ENCODE data around the gene RAET1G.

RAET1G gene

DNA sequence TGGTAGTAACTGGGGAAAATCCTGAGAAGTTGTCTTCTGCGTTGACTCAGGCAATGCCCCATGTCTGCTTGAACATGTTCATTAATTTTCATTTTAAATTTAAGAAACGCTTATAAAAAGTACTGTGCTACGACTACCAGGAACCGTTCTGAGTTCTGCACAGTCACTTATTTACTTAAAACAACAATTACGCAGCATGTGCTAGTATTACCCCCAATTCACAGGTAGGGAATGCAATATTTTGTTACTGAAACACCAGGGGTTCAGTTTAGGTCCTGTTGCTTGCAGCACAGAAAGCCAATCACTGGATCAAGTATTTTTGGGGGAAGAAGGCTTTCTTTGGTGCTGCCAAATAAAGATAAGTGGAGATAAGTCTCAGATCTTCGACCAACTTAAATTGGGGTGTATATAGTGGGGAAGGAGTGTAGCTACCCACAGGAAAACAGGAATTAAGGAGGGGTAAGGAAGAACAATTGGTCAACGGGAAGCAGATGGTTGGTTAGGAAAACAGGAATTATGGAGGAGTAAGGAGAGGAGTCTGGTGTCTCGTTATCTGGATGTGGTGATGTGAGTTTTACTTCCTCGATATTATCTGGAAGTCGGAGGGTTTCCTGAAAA lies 53.5 kb downstream of the RAET1G start:
- no peak for DNase-seq (ENCODE audit: low read depth in 2 of 2)
- TF ChIP-seq, protein P1, sequence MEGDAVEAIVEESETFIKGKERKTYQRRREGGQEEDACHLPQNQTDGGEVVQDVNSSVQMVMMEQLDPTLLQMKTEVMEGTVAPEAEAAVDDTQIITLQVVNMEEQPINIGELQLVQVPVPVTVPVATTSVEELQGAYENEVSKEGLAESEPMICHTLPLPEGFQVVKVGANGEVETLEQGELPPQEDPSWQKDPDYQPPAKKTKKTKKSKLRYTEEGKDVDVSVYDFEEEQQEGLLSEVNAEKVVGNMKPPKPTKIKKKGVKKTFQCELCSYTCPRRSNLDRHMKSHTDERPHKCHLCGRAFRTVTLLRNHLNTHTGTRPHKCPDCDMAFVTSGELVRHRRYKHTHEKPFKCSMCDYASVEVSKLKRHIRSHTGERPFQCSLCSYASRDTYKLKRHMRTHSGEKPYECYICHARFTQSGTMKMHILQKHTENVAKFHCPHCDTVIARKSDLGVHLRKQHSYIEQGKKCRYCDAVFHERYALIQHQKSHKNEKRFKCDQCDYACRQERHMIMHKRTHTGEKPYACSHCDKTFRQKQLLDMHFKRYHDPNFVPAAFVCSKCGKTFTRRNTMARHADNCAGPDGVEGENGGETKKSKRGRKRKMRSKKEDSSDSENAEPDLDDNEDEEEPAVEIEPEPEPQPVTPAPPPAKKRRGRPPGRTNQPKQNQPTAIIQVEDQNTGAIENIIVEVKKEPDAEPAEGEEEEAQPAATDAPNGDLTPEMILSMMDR (IDR thresholded peaks at IDR 0.05; ENCODE audit: low read depth, low read length) = no peak
- H3K4me3 ChIP-seq (replicated peaks in 1 of 2; ENCODE audit: low read depth in 2 of 2, low read length in 2 of 2) = no peak overlapping the region

DNA sequence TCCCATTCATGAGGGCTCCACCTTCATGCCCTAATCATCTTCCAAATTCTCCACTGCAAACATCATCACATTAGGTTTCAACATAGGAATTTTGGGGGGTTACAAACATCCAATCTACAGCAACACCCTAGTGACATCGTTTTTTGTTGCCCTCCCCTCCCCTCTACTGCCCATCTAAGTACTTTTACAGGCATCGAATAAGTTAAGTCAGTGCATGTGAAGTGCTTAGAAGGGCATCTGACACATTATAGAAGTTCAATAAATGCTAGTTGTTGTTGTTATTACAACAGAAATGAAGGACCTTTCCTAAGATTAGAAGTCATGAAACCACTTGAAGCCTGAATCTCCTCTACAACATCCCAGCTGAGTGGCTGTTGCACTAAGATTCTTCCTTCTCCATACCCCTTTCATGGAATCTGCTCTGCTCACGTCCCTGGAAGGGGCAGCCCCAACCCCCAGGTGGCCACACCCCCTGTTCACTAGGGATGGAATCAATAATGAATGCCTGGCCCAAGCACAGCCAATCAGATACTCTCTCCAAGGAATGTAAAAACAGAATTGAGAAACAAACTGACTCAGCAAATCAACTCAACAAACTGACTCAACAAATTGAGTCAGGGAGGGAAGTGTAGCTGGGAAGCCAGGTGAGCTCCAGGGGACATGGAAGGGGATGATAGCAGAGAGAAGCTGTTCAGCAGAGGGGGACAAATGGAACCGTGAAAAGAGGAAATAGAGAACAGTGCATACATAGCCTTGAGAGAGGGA lies 54.9 kb downstream of the RAET1G start:
- TF ChIP-seq, protein P1 (IDR thresholded peaks at IDR 0.05; ENCODE audit: low read depth, low read length) = no peak
- no peak overlapping the region for H3K4me3 ChIP-seq (replicated peaks in 1 of 2; ENCODE audit: low read depth in 2 of 2, low read length in 2 of 2)
- peak; percentile 25 to 53 for DNase-seq (ENCODE audit: low read depth in 2 of 2)

All from cardiac fibroblast (primary cell).